Panc1 (cell line): ENCODE data around the gene SKOR1.

Experiments
- TF ChIP-seq, protein P1 (sequence below): fragments of 450-650 bp; IDR thresholded peaks from 2 replicates; pipeline ENCODE4 v1.5.1; 2017; ENCODE audit warnings: mild to moderate bottlenecking
- TF ChIP-seq, protein P2 (sequence below), 2 experiments: IDR thresholded peaks; 2 replicates each; pipeline ENCODE4 v1.6.1; 2011 to 2012; ENCODE audit warnings: low read depth in 2 of 2, control low read depth in 1 of 2, low read length in 1 of 2, mild to moderate bottlenecking in 1 of 2, moderate library complexity in 1 of 2; ENCODE audit not compliant: insufficient read depth in 1 of 2

DNA sequence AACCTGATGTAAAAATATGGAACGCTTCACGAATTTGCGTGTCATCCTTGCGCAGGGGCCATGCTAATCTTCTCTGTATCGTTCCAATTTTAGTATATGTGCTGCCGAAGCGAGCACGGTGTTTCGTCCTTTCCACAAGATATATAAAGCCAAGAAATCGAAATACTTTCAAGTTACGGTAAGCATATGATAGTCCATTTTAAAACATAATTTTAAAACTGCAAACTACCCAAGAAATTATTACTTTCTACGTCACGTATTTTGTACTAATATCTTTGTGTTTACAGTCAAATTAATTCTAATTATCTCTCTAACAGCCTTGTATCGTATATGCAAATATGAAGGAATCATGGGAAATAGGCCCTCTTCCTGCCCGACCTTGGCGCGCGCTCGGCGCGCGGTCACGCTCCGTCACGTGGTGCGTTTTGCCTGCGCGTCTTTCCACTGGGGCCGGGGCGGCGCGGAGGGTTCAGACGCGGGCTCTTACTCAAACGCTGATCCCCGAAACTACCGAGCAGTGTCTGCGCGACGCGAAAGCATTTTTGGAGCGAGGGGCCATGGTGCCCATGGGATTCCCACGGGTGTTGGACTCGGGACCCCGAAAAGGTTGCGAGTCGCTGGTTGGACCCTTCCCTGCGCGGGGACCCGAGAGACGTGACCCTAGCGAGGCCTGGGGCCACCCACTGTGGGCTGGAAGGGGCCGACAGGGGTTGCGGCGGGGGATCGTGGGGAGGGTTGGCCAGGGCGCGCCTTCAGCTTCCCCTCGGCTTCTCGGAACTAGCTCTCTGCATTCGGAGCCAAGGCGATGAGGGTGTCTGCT, 14.8 kb downstream of the SKOR1 start, which contains the start of gene RNU6-1:
- TF ChIP-seq, protein P1, sequence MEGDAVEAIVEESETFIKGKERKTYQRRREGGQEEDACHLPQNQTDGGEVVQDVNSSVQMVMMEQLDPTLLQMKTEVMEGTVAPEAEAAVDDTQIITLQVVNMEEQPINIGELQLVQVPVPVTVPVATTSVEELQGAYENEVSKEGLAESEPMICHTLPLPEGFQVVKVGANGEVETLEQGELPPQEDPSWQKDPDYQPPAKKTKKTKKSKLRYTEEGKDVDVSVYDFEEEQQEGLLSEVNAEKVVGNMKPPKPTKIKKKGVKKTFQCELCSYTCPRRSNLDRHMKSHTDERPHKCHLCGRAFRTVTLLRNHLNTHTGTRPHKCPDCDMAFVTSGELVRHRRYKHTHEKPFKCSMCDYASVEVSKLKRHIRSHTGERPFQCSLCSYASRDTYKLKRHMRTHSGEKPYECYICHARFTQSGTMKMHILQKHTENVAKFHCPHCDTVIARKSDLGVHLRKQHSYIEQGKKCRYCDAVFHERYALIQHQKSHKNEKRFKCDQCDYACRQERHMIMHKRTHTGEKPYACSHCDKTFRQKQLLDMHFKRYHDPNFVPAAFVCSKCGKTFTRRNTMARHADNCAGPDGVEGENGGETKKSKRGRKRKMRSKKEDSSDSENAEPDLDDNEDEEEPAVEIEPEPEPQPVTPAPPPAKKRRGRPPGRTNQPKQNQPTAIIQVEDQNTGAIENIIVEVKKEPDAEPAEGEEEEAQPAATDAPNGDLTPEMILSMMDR = no peak
- TF ChIP-seq, protein P2, sequence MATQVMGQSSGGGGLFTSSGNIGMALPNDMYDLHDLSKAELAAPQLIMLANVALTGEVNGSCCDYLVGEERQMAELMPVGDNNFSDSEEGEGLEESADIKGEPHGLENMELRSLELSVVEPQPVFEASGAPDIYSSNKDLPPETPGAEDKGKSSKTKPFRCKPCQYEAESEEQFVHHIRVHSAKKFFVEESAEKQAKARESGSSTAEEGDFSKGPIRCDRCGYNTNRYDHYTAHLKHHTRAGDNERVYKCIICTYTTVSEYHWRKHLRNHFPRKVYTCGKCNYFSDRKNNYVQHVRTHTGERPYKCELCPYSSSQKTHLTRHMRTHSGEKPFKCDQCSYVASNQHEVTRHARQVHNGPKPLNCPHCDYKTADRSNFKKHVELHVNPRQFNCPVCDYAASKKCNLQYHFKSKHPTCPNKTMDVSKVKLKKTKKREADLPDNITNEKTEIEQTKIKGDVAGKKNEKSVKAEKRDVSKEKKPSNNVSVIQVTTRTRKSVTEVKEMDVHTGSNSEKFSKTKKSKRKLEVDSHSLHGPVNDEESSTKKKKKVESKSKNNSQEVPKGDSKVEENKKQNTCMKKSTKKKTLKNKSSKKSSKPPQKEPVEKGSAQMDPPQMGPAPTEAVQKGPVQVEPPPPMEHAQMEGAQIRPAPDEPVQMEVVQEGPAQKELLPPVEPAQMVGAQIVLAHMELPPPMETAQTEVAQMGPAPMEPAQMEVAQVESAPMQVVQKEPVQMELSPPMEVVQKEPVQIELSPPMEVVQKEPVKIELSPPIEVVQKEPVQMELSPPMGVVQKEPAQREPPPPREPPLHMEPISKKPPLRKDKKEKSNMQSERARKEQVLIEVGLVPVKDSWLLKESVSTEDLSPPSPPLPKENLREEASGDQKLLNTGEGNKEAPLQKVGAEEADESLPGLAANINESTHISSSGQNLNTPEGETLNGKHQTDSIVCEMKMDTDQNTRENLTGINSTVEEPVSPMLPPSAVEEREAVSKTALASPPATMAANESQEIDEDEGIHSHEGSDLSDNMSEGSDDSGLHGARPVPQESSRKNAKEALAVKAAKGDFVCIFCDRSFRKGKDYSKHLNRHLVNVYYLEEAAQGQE (IDR thresholded peaks at IDR 0.05; ENCODE audit: insufficient read depth in 1 of 2, low read depth in 2 of 2, low read length in 1 of 2) = no peak
